Esophagus squamous epithelium (tissue), 5 donors: ENCODE data around the gene PCDHA1. TPM values are rescaled to one million over a fixed set of nuclear protein-coding genes. Genes with fewer than 3 reads are reported as not detected.

Experiments
- DNase-seq: peaks from one replicate; lab custom pipeline; 2025; lab: John Stamatoyannopoulos, UW
- H3K27ac ChIP-seq, 4 donors: fragments of 200-600 bp; sonication (generic); one replicate each; pipeline ENCODE4 v1.5.1; 2016 to 2019; ENCODE audit warnings: mild to moderate bottlenecking in 1 of 4
- H3K27me3 ChIP-seq, 4 donors: fragments of 200-600 bp; sonication (generic); 1 replicate in 3 of 4; 2 replicates in 1 of 4; pipeline versions ENCODE4 v1.5.1 to v1.6.0; 2017 to 2021; ENCODE audit warnings: antibody characterized with exemption in 1 of 4
- H3K36me3 ChIP-seq, 3 donors: fragments of 200-600 bp; sonication (generic); one replicate each; pipeline ENCODE4 v1.5.1; 2016 to 2019
- H3K4me1 ChIP-seq, 3 donors: fragments of 200-600 bp; sonication (generic); one replicate each; pipeline ENCODE4 v1.5.1; 2017 to 2019
- H3K4me3 ChIP-seq, 4 donors: fragments of 200-600 bp; sonication (generic); 1 replicate in 3 of 4; 2 replicates in 1 of 4; pipeline ENCODE4 v1.5.1; 2016 to 2019; ENCODE audit warnings: mild to moderate bottlenecking in 2 of 4, moderate library complexity in 1 of 4
- H3K9me3 ChIP-seq, 3 donors: fragments of 200-600 bp; sonication (generic); one replicate each; pipeline ENCODE4 v1.5.1; 2016 to 2019
- POLR2A ChIP-seq, 4 donors: fragments of 450-650 bp; IDR thresholded peaks; one replicate each; pipeline ENCODE4 v1.6.1; 2017; ENCODE audit warnings: antibody characterized with exemption in 4 of 4, mild to moderate bottlenecking in 4 of 4, moderate library complexity in 3 of 4
- WGBS, 2 donors: methylation state at CpG; one replicate each; pipeline ENCODE4 v1.1.5; 2018; 5-methylcytosine and 5-hydroxymethylcytosine counted together
- intact Hi-C: fragments of 100-400 bp; cut with DNase I; formaldehyde crosslinking; loops from one replicate; pipeline ENCODE4 v1.15.0; 2022
- total RNA-seq, 4 donors: library from RNA; depleted of rRNA; stranded (reverse); fragments of >200 nt; gene quantifications; one replicate each; pipeline ENCODE4 v1.1.0, GENCODE V29; 2016
- TF ChIP-seq, protein P1 (sequence below), 6 experiments: fragments of 450-650 bp in 4 of 6; fragments of 200-600 bp in 2 of 6; sonication (generic) in 2 of 6; IDR thresholded peaks; one replicate each; pipeline ENCODE4 v1.5.1; 2016 to 2019; ENCODE audit warnings: antibody characterized with exemption in 6 of 6, mild to moderate bottlenecking in 4 of 6, moderate library complexity in 4 of 6
- donor health status: DM: yes; HTN: yes; CAD: no.

The PCDHA1 gene
- total RNA-seq = not detected

DNA sequence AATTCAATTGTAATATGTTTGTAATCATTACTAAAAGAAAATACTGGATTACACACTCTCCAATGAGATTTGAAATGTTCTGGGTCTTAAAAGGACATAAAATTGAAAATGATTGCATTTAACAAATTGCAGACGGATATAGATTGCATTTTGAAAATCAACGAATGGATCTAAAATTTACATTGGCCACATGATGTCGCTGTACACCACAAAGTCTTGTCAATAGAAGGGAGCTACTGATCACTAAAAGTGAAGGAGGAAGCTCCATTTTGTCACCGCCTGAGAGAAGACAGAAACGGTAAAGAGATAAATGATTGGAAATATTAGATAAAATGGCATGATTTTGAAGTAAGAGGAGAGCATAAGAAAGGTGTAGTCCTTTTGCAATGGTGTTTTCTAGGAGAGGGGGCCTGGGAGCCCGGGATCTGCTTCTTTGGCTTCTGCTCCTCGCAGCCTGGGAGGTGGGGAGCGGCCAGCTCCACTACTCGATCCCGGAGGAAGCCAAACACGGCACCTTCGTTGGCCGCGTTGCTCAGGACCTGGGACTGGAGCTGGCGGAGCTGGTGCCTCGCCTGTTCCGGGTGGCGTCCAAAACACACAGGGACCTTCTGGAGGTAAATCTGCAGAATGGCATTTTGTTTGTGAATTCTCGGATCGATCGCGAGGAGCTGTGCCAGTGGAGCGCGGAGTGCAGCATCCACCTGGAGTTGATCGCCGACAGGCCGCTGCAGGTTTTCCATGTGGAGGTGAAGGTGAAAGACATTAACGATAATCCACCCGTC is at the start of gene PCDHA1:
PCDHA1 (plus strand) TSS at position 236 of the 782 bp plus-strand sequence.
- 23 to 48% methylated on average over 21 to 29 of the region's 29 CpGs for whole genome bisulfite sequencing, 2 donors
- intact Hi-C loops = no loop called here
- Histone ChIP-seq H3K4me1 (no peaks in the 10 kb centered on the region), H3K27ac (no peak within 1 kb of the TSS), H3K4me3 (no peak within 1 kb of the TSS), H3K27me3 (peaks cover 0 to 38% (median 0%) of the 10 kb centered on the region in 4 donors), H3K9me3 (peaks cover 0 to 79% (median 43%) of the 10 kb centered on the region in 3 donors), H3K36me3 (no peaks in the 10 kb centered on the region)
- DNase-seq = no peak
- TF ChIP-seq, protein P1, sequence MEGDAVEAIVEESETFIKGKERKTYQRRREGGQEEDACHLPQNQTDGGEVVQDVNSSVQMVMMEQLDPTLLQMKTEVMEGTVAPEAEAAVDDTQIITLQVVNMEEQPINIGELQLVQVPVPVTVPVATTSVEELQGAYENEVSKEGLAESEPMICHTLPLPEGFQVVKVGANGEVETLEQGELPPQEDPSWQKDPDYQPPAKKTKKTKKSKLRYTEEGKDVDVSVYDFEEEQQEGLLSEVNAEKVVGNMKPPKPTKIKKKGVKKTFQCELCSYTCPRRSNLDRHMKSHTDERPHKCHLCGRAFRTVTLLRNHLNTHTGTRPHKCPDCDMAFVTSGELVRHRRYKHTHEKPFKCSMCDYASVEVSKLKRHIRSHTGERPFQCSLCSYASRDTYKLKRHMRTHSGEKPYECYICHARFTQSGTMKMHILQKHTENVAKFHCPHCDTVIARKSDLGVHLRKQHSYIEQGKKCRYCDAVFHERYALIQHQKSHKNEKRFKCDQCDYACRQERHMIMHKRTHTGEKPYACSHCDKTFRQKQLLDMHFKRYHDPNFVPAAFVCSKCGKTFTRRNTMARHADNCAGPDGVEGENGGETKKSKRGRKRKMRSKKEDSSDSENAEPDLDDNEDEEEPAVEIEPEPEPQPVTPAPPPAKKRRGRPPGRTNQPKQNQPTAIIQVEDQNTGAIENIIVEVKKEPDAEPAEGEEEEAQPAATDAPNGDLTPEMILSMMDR (IDR thresholded peaks at IDR 0.05) = no peak
- TF ChIP-seq POLR2A (IDR thresholded peaks at IDR 0.05) = no peak

DNA sequence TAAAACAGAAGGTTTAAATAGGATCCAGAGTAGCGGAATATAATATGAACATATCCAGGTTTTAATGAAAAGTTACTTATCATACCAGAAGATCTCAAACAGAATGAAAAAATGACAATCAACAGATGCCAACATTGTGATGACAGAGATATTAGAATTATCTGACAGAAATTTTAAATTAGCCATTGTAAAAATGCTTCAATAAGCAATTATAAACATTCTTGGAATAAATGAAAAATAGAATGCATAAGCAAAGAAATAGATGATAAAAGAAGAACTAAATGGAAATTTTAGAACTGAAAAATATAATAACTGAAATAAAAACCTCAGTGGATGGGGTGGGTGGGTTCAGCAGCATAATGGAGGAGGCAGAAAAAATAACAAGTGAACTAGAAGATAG is 48.5 kb upstream of the PCDHA1 start:
- 46 to 71% methylated on average over 1 of the region's 1 CpG for WGBS, 2 donors
- Histone ChIP-seq H3K4me1 (no peaks in the 10 kb centered on the region), H3K4me3 (no peak overlapping the region), H3K9me3 (no peaks in the 10 kb centered on the region), H3K27me3 (peaks cover 0 to 36% (median 0%) of the 10 kb centered on the region in 4 donors), H3K27ac (no peak overlapping the region), H3K36me3 (no peaks in the 10 kb centered on the region)
- no peak for DNase-seq
- TF ChIP-seq, protein P1 (IDR thresholded peaks at IDR 0.05) = no peak
- no peak for TF ChIP-seq POLR2A (IDR thresholded peaks at IDR 0.05)
- intact Hi-C loops = no loop called here

DNA sequence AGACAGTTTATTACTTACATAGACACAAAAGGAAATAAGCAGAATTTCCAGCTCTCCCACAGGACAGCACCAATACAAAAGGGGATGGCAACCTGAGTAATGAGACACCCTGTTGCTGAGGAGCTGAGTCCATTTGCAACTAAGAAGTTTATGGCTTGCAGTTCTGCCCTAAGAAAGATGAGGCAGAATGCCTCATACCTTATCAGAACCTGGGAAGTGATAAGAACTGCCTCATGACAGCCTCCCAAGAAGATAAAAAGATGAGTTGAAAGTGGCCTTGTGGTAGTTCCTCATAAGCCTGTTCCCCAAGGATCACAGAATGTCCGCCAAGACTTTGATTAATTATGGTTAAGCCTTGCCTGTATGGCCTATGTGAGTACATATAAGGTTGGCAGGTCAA is 44.0 kb upstream of the PCDHA1 start:
- Histone ChIP-seq H3K27ac (no peak overlapping the region), H3K27me3 (peaks cover 0 to 16% (median 0%) of the 10 kb centered on the region in 4 donors), H3K36me3 (no peaks in the 10 kb centered on the region), H3K4me3 (no peak overlapping the region), H3K4me1 (no peaks in the 10 kb centered on the region), H3K9me3 (peaks cover 0 to 17% (median 0%) of the 10 kb centered on the region in 3 donors)
- TF ChIP-seq POLR2A (IDR thresholded peaks at IDR 0.05) = no peak
- TF ChIP-seq, protein P1 (IDR thresholded peaks at IDR 0.05) = no peak
- WGBS, 2 donors = 56 to 67% methylated on average over 1 of the region's 1 CpG
- DNase-seq = no peak
- intact Hi-C loops = no loop called here

DNA sequence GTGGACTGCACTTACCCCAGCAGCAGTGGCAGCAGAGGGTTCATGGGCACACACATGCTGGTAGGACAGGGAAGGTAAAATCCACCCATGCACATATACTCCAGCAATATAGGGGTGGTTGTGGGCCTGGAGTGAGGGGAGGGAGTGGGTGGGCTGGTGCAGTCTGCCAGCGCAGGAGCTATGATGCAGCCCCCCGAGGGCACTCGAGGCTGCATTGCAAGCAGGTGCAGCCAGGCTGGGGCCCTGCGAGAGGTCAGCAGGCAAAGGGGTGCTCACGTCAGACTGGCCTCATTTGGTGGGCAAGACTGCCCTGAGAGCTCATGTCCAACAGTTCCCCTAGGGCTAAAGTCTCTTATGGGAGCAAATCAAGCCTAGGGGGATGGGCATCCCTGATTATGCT is 32.4 kb upstream of the PCDHA1 start:
- Histone ChIP-seq H3K9me3 (peaks cover 0 to 75% (median 30%) of the 10 kb centered on the region in 3 donors), H3K27me3 (no peaks in the 10 kb centered on the region), H3K4me1 (no peaks in the 10 kb centered on the region), H3K36me3 (no peaks in the 10 kb centered on the region), H3K4me3 (no peak overlapping the region), H3K27ac (no peak overlapping the region)
- intact Hi-C loops = no loop called here
- TF ChIP-seq POLR2A (IDR thresholded peaks at IDR 0.05) = no peak
- TF ChIP-seq, protein P1 (IDR thresholded peaks at IDR 0.05) = no peak
- DNase-seq = no peak
- 76 to 100% methylated on average over 1 to 5 of the region's 5 CpGs for WGBS, 2 donors

- intact Hi-C loops = no loop called here
- DNase-seq = no peak
- H3K27ac ChIP-seq = no peak overlapping the region
- peaks cover 0 to 97% (median 82%) of the 10 kb centered on the region in 3 donors for H3K9me3 ChIP-seq
- no peak overlapping the region for H3K4me3 ChIP-seq
- WGBS, 2 donors = 79 to 86% methylated on average over 2 of the region's 2 CpGs
- no peaks in the 10 kb centered on the region for H3K4me1 ChIP-seq
- H3K27me3 ChIP-seq = no peaks in the 10 kb centered on the region
- no peaks in the 10 kb centered on the region for H3K36me3 ChIP-seq
- TF ChIP-seq, protein P1 (IDR thresholded peaks at IDR 0.05) = no peak
Observed at GRCh38 chr5:140764177-140764973, 21.6 kb upstream of the PCDHA1 start.
